OCI-LY1 (cell line): ENCODE data around the gene PLEKHG4B.

ENCODE experiments used
- H2AFZ ChIP-seq: fragments of 200-600 bp; sonication (generic), shearing (Covaris generic); 2 replicates; pipeline ENCODE4 v1.6.0; 2014; ENCODE audit warnings: antibody characterized with exemption, mild to moderate bottlenecking, low read length
- H3F3A ChIP-seq: fragments of 200-600 bp; sonication (generic), shearing (Covaris generic); 2 replicates; pipeline ENCODE4 v1.6.0; 2014; ENCODE audit warnings: mild to moderate bottlenecking, antibody characterized with exemption, low read length, moderate library complexity; ENCODE audit not compliant: insufficient read depth
- H3K27ac ChIP-seq: fragments of 200-600 bp; sonication (generic); 2 replicates; pipeline ENCODE4 v1.5.1; 2014; ENCODE audit warnings: low read length, mixed run types, mild to moderate bottlenecking, low read depth; ENCODE audit not compliant: poor library complexity, severe bottlenecking
- H3K27me3 ChIP-seq: fragments of 200-600 bp; sonication (generic); 2 replicates; pipeline ENCODE4 v1.6.0; 2014; ENCODE audit warnings: antibody characterized with exemption, mild to moderate bottlenecking, low read length, moderate library complexity; ENCODE audit not compliant: insufficient read depth
- H3K36me3 ChIP-seq: fragments of 200-600 bp; sonication (generic); 2 replicates; pipeline ENCODE4 v1.6.1; 2014; ENCODE audit warnings: mild to moderate bottlenecking, antibody characterized with exemption, low read length, moderate library complexity, mixed read lengths; ENCODE audit not compliant: insufficient read depth
- H3K4me1 ChIP-seq: fragments of 200-600 bp; sonication (generic); 2 replicates; pipeline ENCODE4 v1.5.1; 2014; ENCODE audit warnings: mild to moderate bottlenecking, low read length, moderate library complexity; ENCODE audit not compliant: insufficient read depth, severe bottlenecking
- H3K4me2 ChIP-seq: fragments of 200-600 bp; sonication (generic), shearing (Covaris generic); 2 replicates; pipeline ENCODE4 v1.6.1; 2014; ENCODE audit warnings: low read length
- H3K4me3 ChIP-seq: fragments of 200-600 bp; sonication (generic); 2 replicates; pipeline ENCODE4 v1.5.1; 2014; ENCODE audit warnings: low read length, low read depth, mild to moderate bottlenecking, mixed read lengths; ENCODE audit not compliant: poor library complexity, severe bottlenecking
- H3K79me2 ChIP-seq: fragments of 200-600 bp; shearing (Covaris generic); 2 replicates; pipeline ENCODE4 v1.6.1; 2016; ENCODE audit warnings: mixed run types, low read length, mixed read lengths; ENCODE audit not compliant: insufficient read depth
- H3K9ac ChIP-seq: fragments of 200-600 bp; sonication (generic), shearing (Covaris generic); 2 replicates; pipeline ENCODE4 v1.6.1; 2014; ENCODE audit warnings: mild to moderate bottlenecking, low read length, mixed read lengths
- H3K9me2 ChIP-seq: fragments of 200-600 bp; sonication (generic), shearing (Covaris generic); 2 replicates; pipeline ENCODE4 v1.6.1; 2014; ENCODE audit warnings: low read depth, mild to moderate bottlenecking, low read length, mixed read lengths
- H3K9me3 ChIP-seq: fragments of 200-600 bp; shearing (Covaris generic); 2 replicates; pipeline ENCODE4 v1.6.1; 2014; ENCODE audit warnings: low read length, mixed read lengths
- H4K20me1 ChIP-seq: fragments of 200-600 bp; sonication (generic), shearing (Covaris generic); 2 replicates; pipeline ENCODE4 v1.6.0; 2016; ENCODE audit warnings: mild to moderate bottlenecking, low read length; ENCODE audit not compliant: insufficient read depth
- CTCF ChIP-seq: fragments of 200-600 bp; sonication (generic), shearing (Covaris generic); IDR thresholded peaks from 2 replicates; pipeline ENCODE4 v1.5.1; 2017; ENCODE audit warnings: mild to moderate bottlenecking, antibody characterized with exemption, low read length, moderate library complexity, mixed read lengths
- EZH2 ChIP-seq: fragments of 200-600 bp; sonication (generic), shearing (Covaris generic); IDR thresholded peaks from 2 replicates; pipeline ENCODE4 v1.8.0; 2017; ENCODE audit warnings: borderline replicate concordance, mixed run types, mild to moderate bottlenecking, antibody characterized with exemption, low read length, moderate library complexity, mixed read lengths

Gene PLEKHG4B

GRCh38 chr5:199197-199949 lies 107.4 kb downstream of the PLEKHG4B start:
- H3K27ac ChIP-seq = no peak overlapping the region

GRCh38 chr5:199950-200645 lies 108.1 kb downstream of the PLEKHG4B start:
- Histone ChIP-seq H3K4me1 (peaks cover 34% of the 10 kb centered on the region), H3K9ac (no peak overlapping the region), H2AFZ (no peak overlapping the region), H3K27ac (peak overlapping the region; percentile 64), H3K4me2 (no peak overlapping the region), H3K36me3 (peaks cover 23% of the 10 kb centered on the region), H3K4me3 (no peak overlapping the region), H4K20me1 (no peaks in the 10 kb centered on the region), H3K79me2 (no peaks in the 10 kb centered on the region), H3F3A (no peaks in the 10 kb centered on the region), H3K9me2 (no peaks in the 10 kb centered on the region), H3K27me3 (no peaks in the 10 kb centered on the region), H3K9me3 (no peaks in the 10 kb centered on the region)
- TF ChIP-seq EZH2 (no peak), CTCF (no peak)

More at GRCh38 chr5:199197-199949, 107.4 kb downstream of the PLEKHG4B start:
- no peak for TF ChIP-seq EZH2
- TF ChIP-seq CTCF = no peak
- H3K4me2 ChIP-seq = no peak overlapping the region
- no peak overlapping the region for H2AFZ ChIP-seq
- no peaks in the 10 kb centered on the region for H4K20me1 ChIP-seq
- H3K27me3 ChIP-seq = no peaks in the 10 kb centered on the region
- no peaks in the 10 kb centered on the region for H3F3A ChIP-seq
- H3K36me3 ChIP-seq = peaks cover 15% of the 10 kb centered on the region
- no peak overlapping the region for H3K4me3 ChIP-seq
- no peaks in the 10 kb centered on the region for H3K79me2 ChIP-seq
- H3K9ac ChIP-seq = no peak overlapping the region
- H3K9me3 ChIP-seq = no peaks in the 10 kb centered on the region
- H3K4me1 ChIP-seq = peaks cover 40% of the 10 kb centered on the region
- H3K9me2 ChIP-seq = no peaks in the 10 kb centered on the region

DNA sequence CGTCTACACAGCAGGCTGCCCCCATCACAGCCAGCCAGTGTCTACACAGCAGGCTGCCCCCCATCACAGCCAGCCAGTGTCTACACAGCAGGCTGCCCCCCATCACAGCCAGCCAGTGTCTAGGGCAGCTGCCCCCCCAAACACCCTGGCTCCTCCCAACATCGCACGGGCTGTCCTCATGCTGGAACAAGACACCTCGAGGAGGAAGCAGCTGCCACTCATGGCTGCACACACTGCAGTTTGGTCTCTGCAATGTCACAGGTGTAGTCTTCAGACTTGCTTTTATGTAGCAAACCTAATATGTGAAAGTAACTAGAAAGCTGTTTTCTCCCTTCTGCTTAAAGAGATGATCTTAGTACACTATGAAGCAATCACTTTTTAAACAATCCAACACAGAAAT lies 109.0 kb downstream of the PLEKHG4B start:
- peak overlapping the region; percentile 64 for H3K27ac ChIP-seq
- peaks cover 25% of the 10 kb centered on the region for H3K4me1 ChIP-seq
- H3K9me3 ChIP-seq = no peaks in the 10 kb centered on the region
- TF ChIP-seq EZH2 (no peak), CTCF (no peak)
- peak overlapping the region; percentile 27 for H3K4me3 ChIP-seq
- H3K9me2 ChIP-seq = no peaks in the 10 kb centered on the region
- no peaks in the 10 kb centered on the region for H3K27me3 ChIP-seq
- H3K36me3 ChIP-seq = peaks cover 32% of the 10 kb centered on the region
- H3F3A ChIP-seq = no peaks in the 10 kb centered on the region
- no peak overlapping the region; the same call in 1 of the 2 replicates for H3K9ac ChIP-seq
- no peak overlapping the region for H2AFZ ChIP-seq
- no peaks in the 10 kb centered on the region for H4K20me1 ChIP-seq
- peak overlapping the region; percentile 44 for H3K4me2 ChIP-seq
- no peaks in the 10 kb centered on the region; the same call in 1 of the 2 replicates for H3K79me2 ChIP-seq
